Progenitor cell of endocrine pancreas (in vitro differentiated cells): ENCODE measurements around the gene C2orf42. TPM values are rescaled to one million over a fixed set of nuclear protein-coding genes. Genes with fewer than 3 reads are reported as not detected.
"Not testable (repeated sequence)": the region's sequence is repeated elsewhere in the genome, so short reads cannot be mapped to it uniquely, and the experiment has no call there.

Source experiments
- DNase-seq: peaks from one replicate; pipeline ENCODE4 v3.0.0; 2021; ENCODE audit warnings: low spot score; ENCODE audit not compliant: unreplicated experiment
- H3K27ac Mint-ChIP-seq: 2 replicates; pipeline ENCODE4 v1.8.0; 2021; ENCODE audit warnings: mild to moderate bottlenecking, moderate library complexity, mixed read lengths
- H3K27me3 Mint-ChIP-seq: 2 replicates; pipeline ENCODE4 v1.8.0; 2021; ENCODE audit warnings: mixed read lengths
- H3K36me3 Mint-ChIP-seq: 2 replicates; pipeline ENCODE4 v1.8.0; 2022; ENCODE audit warnings: mixed read lengths; ENCODE audit not compliant: insufficient read depth
- H3K4me1 Mint-ChIP-seq: 2 replicates; pipeline ENCODE4 v1.8.0; 2021; ENCODE audit warnings: low read depth, mixed read lengths
- H3K4me3 Mint-ChIP-seq: 2 replicates; pipeline ENCODE4 v1.8.0; 2021; ENCODE audit warnings: low read depth, mild to moderate bottlenecking, moderate library complexity, mixed read lengths
- H3K9me3 Mint-ChIP-seq: 2 replicates; pipeline ENCODE4 v1.8.0; 2021; ENCODE audit warnings: low read depth, mixed read lengths
- CTCF ChIP-seq: fragments of 200-600 bp; sonication (generic); IDR thresholded peaks from one replicate; pipeline ENCODE4 v1.5.0; 2021; ENCODE audit warnings: antibody characterized with exemption, mild to moderate bottlenecking; ENCODE audit not compliant: unreplicated experiment
- long read RNA-seq: library from polyadenylated mRNA; unstranded; transcript quantifications from one replicate; pipeline ENCODE4 v2.0.0, GENCODE V29; 2020
- total RNA-seq: library from RNA; stranded (reverse); gene quantifications from 2 replicates; pipeline ENCODE4 v1.2.1, GENCODE V29; 2021

C2orf42 gene
- 21.0 and 28.0 TPM in 2 replicates for total RNA-seq
- long read RNA-seq, transcript C2orf42-201 (10 exons, 2,581 nt), result major isoform, 18 of 52 reads
- long read RNA-seq, partial matches to known transcripts, result 2 of 52 reads
- long read RNA-seq, other reads (novel, unspliced or antisense), result 32 of 52 reads

GRCh38 chr2:70190418-70191243 is at the start of gene C2orf42:
Gene C2orf42, minus strand, starts transcription at chr2:70191019. Its CDS starts 9,034 bp downstream, at chr2:70181985.
- DNase-seq, result peak; percentile 79
- Mint-ChIP-seq H3K36me3 (no peaks in the 10 kb centered on the region), H3K9me3 (no peaks in the 10 kb centered on the region), H3K4me3 (peak within 1 kb of the TSS; percentile 85), H3K27me3 (no peaks in the 10 kb centered on the region), H3K4me1 (peaks cover 2% of the 10 kb centered on the region), H3K27ac (peak within 1 kb of the TSS; percentile 99)
- TF ChIP-seq CTCF, result peak; percentile 18

- no peak for DNase-seq
- TF ChIP-seq CTCF, result no peak
- no peaks in the 10 kb centered on the region for H3K9me3 Mint-ChIP-seq
- peaks cover 23% of the 10 kb centered on the region for H3K4me1 Mint-ChIP-seq
- no peak overlapping the region for H3K27ac Mint-ChIP-seq
- H3K4me3 Mint-ChIP-seq, result no peak overlapping the region
- H3K27me3 Mint-ChIP-seq, result no peaks in the 10 kb centered on the region
- H3K36me3 Mint-ChIP-seq, result peaks cover 23% of the 10 kb centered on the region
Measured at GRCh38 chr2:70240599-70240998, 49.8 kb upstream of the C2orf42 start.

GRCh38 chr2:70233926-70234325 is 43.1 kb upstream of the C2orf42 start:
- Mint-ChIP-seq H3K9me3 (no peaks in the 10 kb centered on the region), H3K27ac (peak overlapping the region; percentile 83), H3K27me3 (no peaks in the 10 kb centered on the region), H3K4me1 (peaks cover 8% of the 10 kb centered on the region), H3K36me3 (peaks cover 26% of the 10 kb centered on the region), H3K4me3 (no peak overlapping the region)
- DNase-seq, result no peak
- no peak for TF ChIP-seq CTCF

GRCh38 chr2:70226781-70227180 is 36.0 kb upstream of the C2orf42 start:
- H3K27ac Mint-ChIP-seq, result no peak overlapping the region
- no peaks in the 10 kb centered on the region for H3K27me3 Mint-ChIP-seq
- DNase-seq, result no peak
- H3K4me1 Mint-ChIP-seq, result peaks cover 2% of the 10 kb centered on the region
- no peaks in the 10 kb centered on the region for H3K9me3 Mint-ChIP-seq
- H3K4me3 Mint-ChIP-seq, result no peak overlapping the region
- TF ChIP-seq CTCF, result no peak
- H3K36me3 Mint-ChIP-seq, result peaks cover 33% of the 10 kb centered on the region

- H3K4me3 Mint-ChIP-seq, H3K27me3 Mint-ChIP-seq, H3K4me1 Mint-ChIP-seq, DNase-seq, H3K9me3 Mint-ChIP-seq, H3K27ac Mint-ChIP-seq: not testable (repeated sequence)
- H3K36me3 Mint-ChIP-seq, result peaks cover 39% of the 10 kb centered on the region
Measured at GRCh38 chr2:70223305-70223704, 32.5 kb upstream of the C2orf42 start.
